Glomerular visceral epithelial cell (primary cell): ENCODE data around the gene RNF215.
A peak's percentile ranks its signal among the peaks of the same experiment; 100 is the strongest.
"Not testable (repeated sequence)": the region's sequence is repeated elsewhere in the genome, so short reads cannot be mapped to it uniquely, and the experiment has no call there.

ENCODE experiments used
- DNase-seq: peaks from one replicate; pipeline ENCODE4 v3.0.0-alpha.2; 2016; ENCODE audit errors: extremely low spot score

The RNF215 gene

DNA sequence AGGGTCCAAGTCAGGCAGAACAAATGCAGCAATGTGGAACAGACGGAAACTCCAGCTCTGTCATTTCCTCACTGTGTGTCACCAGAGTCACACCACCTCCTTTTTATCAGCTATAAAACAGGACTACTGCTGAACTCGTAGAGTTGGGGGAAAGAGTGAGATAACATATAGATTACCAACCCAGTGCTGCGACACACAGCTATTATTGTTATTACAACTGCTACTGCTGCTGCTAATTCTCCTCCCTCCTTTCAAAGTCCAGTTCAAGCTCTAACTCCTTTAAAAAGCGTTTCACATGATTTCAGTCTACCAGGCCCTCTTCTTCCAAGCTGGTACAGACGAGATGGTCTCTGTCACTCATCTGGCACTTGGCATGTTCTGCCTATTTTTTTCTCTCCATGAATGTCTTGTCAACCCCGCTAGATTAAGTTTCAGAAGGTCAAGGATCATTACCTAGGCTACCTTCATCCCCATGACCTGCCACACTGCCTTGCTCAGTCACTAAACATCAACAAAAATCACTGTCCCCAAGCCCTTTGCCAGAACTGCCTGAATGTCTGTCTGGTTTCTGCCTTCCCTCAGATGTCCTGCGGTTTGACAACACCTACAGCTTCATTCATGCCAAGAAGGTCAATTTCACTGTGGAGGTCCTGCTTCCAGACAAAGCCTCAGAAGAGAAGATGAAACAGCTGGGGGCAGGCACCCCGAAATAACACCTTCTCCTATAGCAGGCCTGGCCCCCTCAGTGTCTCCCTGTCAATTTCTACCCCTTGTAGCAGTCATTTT lies 34.7 kb upstream of the RNF215 start:
- DNase-seq: no peak

- peak; percentile 45 for DNase-seq
These were observed 33.3 kb upstream of the RNF215 start for GRCh38 chr22:30420347-30421125.

DNA sequence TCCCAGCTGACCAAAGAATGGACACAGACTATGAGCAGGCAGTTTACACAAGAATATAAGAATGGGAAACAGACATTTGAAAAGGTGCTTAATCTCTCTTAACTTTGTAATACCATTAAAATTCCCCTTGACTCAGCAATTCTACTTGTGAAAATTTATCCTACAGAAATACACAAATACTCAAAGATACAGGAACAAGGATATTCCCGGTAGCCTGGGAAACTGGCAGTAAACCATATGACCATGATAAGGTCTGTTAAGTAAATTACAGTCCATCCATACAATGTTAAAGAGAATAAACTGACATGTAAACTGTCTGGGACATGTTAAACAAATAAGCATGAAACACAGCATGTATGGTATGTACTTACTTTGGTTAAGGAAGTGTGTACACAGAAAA lies 29.6 kb upstream of the RNF215 start:
- DNase-seq: no peak

GRCh38 chr22:30416403-30416802 lies 29.2 kb upstream of the RNF215 start:
- no peak for DNase-seq

DNA sequence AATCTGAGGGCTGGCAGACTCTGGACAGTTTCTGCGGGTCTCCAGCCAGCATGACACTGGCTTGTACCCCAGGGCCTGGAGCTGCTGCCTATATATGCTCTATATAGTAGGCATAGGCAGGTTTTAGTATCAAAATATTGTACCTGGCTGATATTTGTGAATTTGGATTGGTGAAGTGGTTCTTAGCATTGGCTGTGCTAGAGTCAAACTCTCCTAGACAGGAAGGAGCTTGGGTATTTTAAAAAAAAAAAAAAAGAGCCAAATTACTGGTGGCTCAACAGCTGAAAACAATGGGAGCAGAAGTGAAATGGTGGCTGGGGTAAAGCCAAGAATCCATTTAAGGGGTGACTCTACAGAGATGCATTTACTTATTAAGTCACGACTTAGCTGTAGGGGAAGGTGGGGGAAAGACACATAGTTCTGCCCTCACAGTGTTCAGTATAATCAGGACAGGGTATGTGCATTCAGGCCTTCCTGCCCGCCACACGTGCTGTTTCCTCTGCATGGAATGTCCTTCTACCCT lies 27.4 kb upstream of the RNF215 start:
- DNase-seq: no peak

DNA sequence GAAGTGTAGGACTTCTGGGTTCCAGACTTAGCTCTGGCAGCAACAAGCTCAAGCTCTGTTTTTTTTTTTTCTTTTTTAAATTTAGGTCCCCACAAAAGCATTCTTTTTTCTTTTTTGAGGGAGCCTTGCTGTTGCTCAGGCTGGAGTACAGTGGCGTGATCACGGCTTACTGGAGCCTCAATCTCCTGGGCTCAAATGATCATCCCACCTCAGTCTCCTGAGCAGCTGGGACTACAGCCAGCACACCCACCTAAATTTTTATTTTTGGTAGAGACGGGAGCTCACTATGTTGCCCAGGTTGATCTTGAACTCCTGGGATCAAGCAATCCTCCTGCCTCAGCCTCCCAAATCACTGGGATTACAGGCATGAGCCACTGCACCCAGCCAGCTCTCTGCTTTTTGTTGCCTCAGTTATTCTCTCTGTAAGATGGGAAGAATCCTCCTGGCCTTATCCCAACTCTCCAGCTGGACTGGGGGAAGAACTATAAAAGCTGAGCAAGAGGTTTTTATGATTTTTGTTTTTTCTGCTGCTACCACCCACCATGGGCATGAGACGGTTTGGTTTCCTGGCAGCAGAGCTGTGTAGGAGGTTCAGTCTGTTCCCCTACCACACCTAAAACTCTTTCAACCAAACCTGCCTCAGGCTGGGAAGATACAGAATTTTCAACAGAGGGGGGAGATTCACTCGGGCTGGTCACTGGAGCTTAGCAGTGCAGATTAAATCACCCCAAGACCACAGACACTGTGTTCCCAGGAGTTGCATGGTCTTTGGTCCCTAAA lies 26.7 kb upstream of the RNF215 start:
- no peak for DNase-seq

DNA sequence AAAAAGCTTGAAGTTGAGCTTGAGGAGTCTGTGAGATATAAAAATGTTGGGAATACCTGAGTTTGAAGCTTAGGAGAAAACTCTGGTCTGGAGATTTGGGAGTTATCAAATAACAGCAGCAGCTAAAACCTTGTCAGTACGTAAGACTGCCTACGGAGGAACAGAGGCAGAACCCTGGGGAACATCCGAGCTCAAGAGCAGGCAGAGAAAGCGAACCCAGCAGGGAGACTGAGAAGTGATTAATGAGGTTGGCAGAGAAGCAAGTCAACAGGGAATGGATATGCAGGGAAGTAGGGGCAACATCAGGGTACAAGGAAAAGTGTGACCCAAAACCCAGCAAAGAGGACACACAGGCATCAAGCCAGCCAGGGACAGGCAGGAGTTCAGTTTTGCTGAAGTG lies 25.8 kb upstream of the RNF215 start:
- no peak for DNase-seq

- no peak for DNase-seq
These were observed 24.6 kb upstream of the RNF215 start for GRCh38 chr22:30411780-30412179.

DNA sequence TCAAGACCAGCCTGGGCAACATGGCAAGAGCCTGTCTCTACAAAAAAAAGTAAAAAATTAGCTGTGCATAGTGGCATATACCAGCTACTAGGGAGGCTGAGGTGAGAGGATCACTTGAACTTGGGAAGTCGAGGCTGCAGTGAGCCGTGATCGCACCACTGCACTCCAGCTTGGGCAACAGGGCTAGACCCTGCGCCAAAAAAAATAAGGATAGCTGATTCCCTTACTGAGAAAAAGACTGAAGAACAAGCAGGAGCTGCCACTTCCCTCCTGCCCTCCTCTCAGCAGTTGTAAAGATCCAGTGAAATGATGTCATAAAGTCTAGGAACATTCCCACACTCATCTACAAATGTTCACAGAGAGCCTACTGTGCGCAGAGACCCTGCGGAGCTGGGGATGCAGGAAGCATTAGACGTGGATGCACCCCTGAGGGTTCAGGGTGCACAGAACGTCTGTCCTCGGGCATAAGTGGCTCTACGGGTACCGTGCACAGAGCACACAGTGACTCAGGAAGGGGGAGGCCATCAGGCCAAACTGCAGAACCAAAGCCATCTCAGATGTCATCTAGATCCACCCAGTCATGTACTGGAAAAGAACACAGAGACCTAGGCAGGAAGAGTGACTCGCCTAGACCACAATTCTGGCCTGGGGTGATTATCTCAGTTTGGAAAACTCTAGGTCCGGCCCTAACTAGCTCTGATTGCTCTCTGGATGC lies 21.3 kb upstream of the RNF215 start:
- peak; percentile 37 for DNase-seq

- no peak for DNase-seq
These were observed 19.2 kb upstream of the RNF215 start for GRCh38 chr22:30406400-30406799.

DNA sequence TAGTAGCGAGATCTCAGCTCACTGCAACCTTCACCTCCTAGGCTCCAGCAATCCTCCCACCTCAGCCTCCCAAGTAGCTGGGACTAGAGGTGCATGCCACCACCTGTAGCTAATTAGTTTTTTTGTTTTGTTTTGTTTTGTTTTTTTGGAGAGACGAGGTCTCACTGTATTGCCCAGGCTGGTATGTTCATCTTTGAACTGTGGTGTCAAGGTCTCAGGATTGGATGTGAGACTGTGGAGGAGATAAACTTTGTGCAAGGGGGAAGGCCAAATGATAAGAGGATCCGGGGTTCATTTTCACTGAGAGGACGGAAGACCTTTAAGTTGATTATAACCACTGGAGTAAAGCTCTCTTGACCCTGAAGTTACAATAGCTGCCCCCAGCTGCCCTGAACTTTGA lies 18.5 kb upstream of the RNF215 start:
- DNase-seq: no peak

DNA sequence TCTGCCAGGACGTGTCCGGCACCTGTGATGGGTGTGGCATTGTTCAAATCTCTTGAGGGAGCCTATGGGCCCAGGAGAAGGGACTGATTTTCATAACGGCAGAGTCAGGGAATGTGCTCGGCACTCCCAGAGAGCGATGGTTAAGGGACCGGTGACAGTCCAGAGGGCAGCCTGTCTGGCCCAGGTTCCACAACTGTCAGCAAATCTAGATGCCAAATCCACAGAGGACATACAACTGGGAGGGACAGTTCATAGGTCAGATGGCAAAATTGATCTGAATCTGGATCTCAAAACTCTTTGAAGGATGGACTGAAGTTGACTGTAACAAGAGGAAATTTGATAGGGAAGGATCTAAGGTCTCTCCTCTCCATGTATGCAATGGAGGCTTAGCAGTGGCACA lies 17.1 kb upstream of the RNF215 start:
- DNase-seq: no peak

- not testable (repeated sequence) for DNase-seq
These were observed 15.5 kb upstream of the RNF215 start for GRCh38 chr22:30402766-30403104.

- DNase-seq: no peak
These were observed 15.0 kb upstream of the RNF215 start for GRCh38 chr22:30402028-30402765.

- not testable (repeated sequence) for DNase-seq
These were observed 13.8 kb upstream of the RNF215 start for GRCh38 chr22:30401024-30401423.

DNA sequence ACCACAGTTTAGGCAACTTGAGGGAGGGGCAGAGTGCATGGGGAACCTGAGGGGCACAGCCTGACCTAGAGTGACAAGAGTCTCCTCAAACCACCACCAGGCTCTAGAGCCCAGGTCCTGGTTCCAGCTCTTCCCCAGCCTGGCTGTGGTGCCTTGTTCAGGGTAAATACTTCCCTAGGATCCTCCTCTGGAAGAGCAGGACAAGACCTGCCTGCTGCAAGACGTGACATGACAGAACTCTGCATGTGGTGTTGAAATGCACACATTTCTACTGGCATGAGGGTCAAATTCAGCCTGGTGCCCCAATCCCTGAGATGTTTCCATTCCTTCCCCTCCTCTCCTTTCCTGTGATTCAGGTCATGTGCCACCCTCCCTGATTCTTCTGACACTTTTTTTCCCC lies 12.9 kb upstream of the RNF215 start:
- no peak for DNase-seq

- DNase-seq: no peak
These were observed 12.5 kb upstream of the RNF215 start for GRCh38 chr22:30399718-30400117.

- DNase-seq: no peak
These were observed 11.8 kb upstream of the RNF215 start for GRCh38 chr22:30398685-30399680.
